Thyroid gland (tissue), 4 donors: ENCODE results near the gene PWP2.
"Not testable (repeated sequence)": the region's sequence is repeated elsewhere in the genome, so short reads cannot be mapped to it uniquely, and the experiment has no call there.

Experiments
- POLR2A ChIP-seq, 2 donors: fragments of 450-650 bp; IDR thresholded peaks; one replicate each; pipeline ENCODE4 v1.6.1; 2017; ENCODE audit warnings: antibody characterized with exemption in 2 of 2, mild to moderate bottlenecking in 2 of 2, moderate library complexity in 1 of 2
- TF ChIP-seq, protein P1 (sequence below), 6 experiments: fragments of 200-600 bp in 3 of 6; fragments of 450-650 bp in 3 of 6; sonication (generic) in 3 of 6; IDR thresholded peaks; one replicate each; pipeline ENCODE4 v1.5.1; 2016 to 2019; ENCODE audit warnings: antibody characterized with exemption in 6 of 6, mild to moderate bottlenecking in 2 of 6, inconsistent platforms in 1 of 6, moderate library complexity in 1 of 6

DNA sequence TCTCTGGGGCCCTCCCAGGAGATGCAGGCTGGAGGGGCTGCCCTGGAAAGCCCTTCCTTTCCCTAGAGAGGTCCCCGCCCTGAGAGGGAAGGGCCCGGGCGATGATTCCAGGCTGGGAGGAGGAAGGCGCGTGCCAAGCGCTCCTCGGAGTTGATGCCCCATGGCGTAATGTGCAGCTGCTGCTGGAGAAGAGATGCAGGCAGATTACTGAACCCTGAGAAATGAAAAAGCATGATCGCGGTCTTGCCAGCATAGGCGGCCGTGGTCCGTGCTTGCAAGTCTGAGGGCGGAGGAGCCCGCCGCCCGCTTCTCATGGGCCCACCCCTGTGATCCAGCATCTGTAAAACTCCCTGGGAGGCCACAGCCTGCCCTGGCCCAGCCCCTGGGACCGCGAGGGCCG lies 53.6 kb downstream of the PWP2 start:
- not testable (repeated sequence) for TF ChIP-seq POLR2A (IDR thresholded peaks at IDR 0.05)
- TF ChIP-seq, protein P1, sequence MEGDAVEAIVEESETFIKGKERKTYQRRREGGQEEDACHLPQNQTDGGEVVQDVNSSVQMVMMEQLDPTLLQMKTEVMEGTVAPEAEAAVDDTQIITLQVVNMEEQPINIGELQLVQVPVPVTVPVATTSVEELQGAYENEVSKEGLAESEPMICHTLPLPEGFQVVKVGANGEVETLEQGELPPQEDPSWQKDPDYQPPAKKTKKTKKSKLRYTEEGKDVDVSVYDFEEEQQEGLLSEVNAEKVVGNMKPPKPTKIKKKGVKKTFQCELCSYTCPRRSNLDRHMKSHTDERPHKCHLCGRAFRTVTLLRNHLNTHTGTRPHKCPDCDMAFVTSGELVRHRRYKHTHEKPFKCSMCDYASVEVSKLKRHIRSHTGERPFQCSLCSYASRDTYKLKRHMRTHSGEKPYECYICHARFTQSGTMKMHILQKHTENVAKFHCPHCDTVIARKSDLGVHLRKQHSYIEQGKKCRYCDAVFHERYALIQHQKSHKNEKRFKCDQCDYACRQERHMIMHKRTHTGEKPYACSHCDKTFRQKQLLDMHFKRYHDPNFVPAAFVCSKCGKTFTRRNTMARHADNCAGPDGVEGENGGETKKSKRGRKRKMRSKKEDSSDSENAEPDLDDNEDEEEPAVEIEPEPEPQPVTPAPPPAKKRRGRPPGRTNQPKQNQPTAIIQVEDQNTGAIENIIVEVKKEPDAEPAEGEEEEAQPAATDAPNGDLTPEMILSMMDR (IDR thresholded peaks at IDR 0.05), result not testable (repeated sequence)
